ENCODE data around the gene TIMMDC1. TPM values are rescaled to one million over a fixed set of nuclear protein-coding genes. Genes with fewer than 3 reads are reported as not detected.

TIMMDC1 gene
- total and polyA plus RNA-seq, 2 of the 4 experiments (the other 2 are of a cell fraction) = 52.5 to 56.6 TPM

DNA sequence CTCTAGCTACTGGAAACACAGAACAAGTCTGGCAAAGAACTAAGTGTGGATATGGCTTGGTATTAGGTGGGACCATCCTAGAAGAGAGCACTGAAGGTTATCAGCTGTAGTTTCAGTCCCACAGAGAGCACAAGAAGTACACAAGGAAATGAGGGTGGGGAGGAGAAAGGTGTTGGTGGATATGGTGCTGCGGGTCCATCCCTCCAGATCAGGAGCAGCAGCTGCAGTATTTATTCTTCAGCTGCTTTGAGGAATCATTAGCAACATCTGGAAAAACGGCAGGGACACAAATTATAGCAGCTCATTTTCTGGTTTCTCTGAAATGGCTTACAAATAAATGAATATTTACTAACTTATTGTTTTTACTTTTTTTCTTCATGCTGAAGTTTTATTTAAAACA lies 32.1 kb downstream of the TIMMDC1 start:
- intact Hi-C loops (cut with micrococcal nuclease) = no loop called here
- POLR2A ChIA-PET (ENCODE audit: unreplicated experiment) = no interaction called here
- Histone ChIP-seq H2AK5ac (ENCODE audit: low read depth, low read length) (no peak overlapping the region), H3K36me3 (ENCODE audit: control insufficient read depth, insufficient read depth, low read length) (peaks cover under 1% of the 10 kb centered on the region), H2BK20ac (ENCODE audit: low read depth, low read length) (no peak overlapping the region), H2BK15ac (ENCODE audit: low read depth, low read length) (no peak overlapping the region), H3K9ac (ENCODE audit: low read depth, low read length) (no peak overlapping the region), H3K9me3 (ENCODE audit: control insufficient read depth, insufficient read depth, low read length) (no peaks in the 10 kb centered on the region), H3K14ac (replicated peaks; ENCODE audit: low read depth, low read length) (no peak overlapping the region), H3K4me2 (ENCODE audit: low read depth, low read length) (no peak overlapping the region; the same call in 1 of the 2 replicates), H2BK120ac (ENCODE audit: low read depth, low read length) (no peak overlapping the region), H4K8ac (ENCODE audit: low read depth in 2 of 2, low read length in 2 of 2) (no peak overlapping the region), H3K9me1 (ENCODE audit: insufficient read depth, low read length) (no peaks in the 10 kb centered on the region), H3K23ac (ENCODE audit: low read depth, low read length) (0 out of 2 replicates have a peak overlapping the region, but pooled peaks have one; percentile 8), H2AFZ (replicated peaks; ENCODE audit: low read length, poor library complexity) (no peak overlapping the region), H3K27ac (ENCODE audit: insufficient read depth, low read length) (no peak overlapping the region), H4K91ac (ENCODE audit: insufficient read depth, low read depth, low read length) (no peak overlapping the region), H3K4ac (ENCODE audit: low read depth, low read length) (no peak overlapping the region), H3K79me1 (ENCODE audit: low read depth in 1 of 2, low read length in 2 of 2) (no peaks in the 10 kb centered on the region), H3K18ac (ENCODE audit: low read depth, low read length) (no peak overlapping the region), H3K56ac (ENCODE audit: extremely low read depth, insufficient read depth, low read length) (no peak overlapping the region), H4K5ac (ENCODE audit: low read depth, low read length) (no peak overlapping the region), H2AK9ac (replicated peaks; ENCODE audit: low read depth, low read length, poor library complexity) (no peak overlapping the region), H4K20me1 (ENCODE audit: insufficient read depth, low read length) (no peaks in the 10 kb centered on the region), H3K27me3 (ENCODE audit: control insufficient read depth, insufficient read depth, low read length) (no peaks in the 10 kb centered on the region), H2BK5ac (ENCODE audit: low read depth, low read length, poor library complexity, severe bottlenecking) (no peak overlapping the region), H3K4me1 (ENCODE audit: control insufficient read depth, insufficient read depth, low read length) (peaks cover 4% of the 10 kb centered on the region), H3K4me3 (ENCODE audit: insufficient read depth, low read depth, low read length) (no peak overlapping the region)
- no TSS peak for BruUV-seq (replicated peaks)
- in situ Hi-C loops (cut with MboI; ENCODE audit: low sequenced_read_pairs) = no loop called here
- dilution Hi-C loops (cut with HindIII; ENCODE audit: low sequenced_read_pairs, unreplicated experiment) = no loop called here
- peak; percentile 28 for ATAC-seq (ENCODE audit: low read depth)
- 20% methylated on average over 1 of the region's 2 CpGs; no CpG with 5 or more reads in 1 of the 2 experiments for WGBS, 2 experiments (ENCODE audit: extremely low coverage in 2 of 2, insufficient read length in 1 of 2)
- no peak for DNase-seq
- CTCF ChIA-PET = no interaction called here
- no peak for TF ChIP-seq RFX5 (IDR thresholded peaks at IDR 0.05; ENCODE audit: low read depth, low read length)
- TF ChIP-seq MXI1 (IDR thresholded peaks at IDR 0.05; ENCODE audit: borderline replicate concordance, low read depth, low read length) = no peak
- TF ChIP-seq FOS (IDR thresholded peaks at IDR 0.05; ENCODE audit: low read depth, low read length) = no peak
- TF ChIP-seq RCOR1 (IDR thresholded peaks at IDR 0.05; ENCODE audit: insufficient replicate concordance, low read length) = no peak
- no peak for TF ChIP-seq CEBPB (IDR thresholded peaks at IDR 0.05; ENCODE audit: low read depth, low read length)
- no peak for TF ChIP-seq SMC3 (IDR thresholded peaks at IDR 0.05; ENCODE audit: low read depth, low read length)
- no peak for TF ChIP-seq MAFK (IDR thresholded peaks at IDR 0.05; ENCODE audit: low read depth, low read length)
- TF ChIP-seq, protein P1, sequence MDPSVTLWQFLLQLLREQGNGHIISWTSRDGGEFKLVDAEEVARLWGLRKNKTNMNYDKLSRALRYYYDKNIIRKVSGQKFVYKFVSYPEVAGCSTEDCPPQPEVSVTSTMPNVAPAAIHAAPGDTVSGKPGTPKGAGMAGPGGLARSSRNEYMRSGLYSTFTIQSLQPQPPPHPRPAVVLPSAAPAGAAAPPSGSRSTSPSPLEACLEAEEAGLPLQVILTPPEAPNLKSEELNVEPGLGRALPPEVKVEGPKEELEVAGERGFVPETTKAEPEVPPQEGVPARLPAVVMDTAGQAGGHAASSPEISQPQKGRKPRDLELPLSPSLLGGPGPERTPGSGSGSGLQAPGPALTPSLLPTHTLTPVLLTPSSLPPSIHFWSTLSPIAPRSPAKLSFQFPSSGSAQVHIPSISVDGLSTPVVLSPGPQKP (IDR thresholded peaks at IDR 0.05; ENCODE audit: borderline replicate concordance, low read depth, low read length) = no peak
- TF ChIP-seq CHD1 (IDR thresholded peaks at IDR 0.05; ENCODE audit: low read depth, low read length) = no peak
- TF ChIP-seq RAD21 (IDR thresholded peaks at IDR 0.05; ENCODE audit: low read length) = no peak
- no peak for TF ChIP-seq BHLHE40 (IDR thresholded peaks at IDR 0.05; ENCODE audit: low read depth, low read length)
- TF ChIP-seq, protein P2, sequence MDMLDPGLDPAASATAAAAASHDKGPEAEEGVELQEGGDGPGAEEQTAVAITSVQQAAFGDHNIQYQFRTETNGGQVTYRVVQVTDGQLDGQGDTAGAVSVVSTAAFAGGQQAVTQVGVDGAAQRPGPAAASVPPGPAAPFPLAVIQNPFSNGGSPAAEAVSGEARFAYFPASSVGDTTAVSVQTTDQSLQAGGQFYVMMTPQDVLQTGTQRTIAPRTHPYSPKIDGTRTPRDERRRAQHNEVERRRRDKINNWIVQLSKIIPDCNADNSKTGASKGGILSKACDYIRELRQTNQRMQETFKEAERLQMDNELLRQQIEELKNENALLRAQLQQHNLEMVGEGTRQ (IDR thresholded peaks at IDR 0.05; ENCODE audit: low read depth, low read length) = no peak
- no peak for TF ChIP-seq MAZ (IDR thresholded peaks at IDR 0.05; ENCODE audit: borderline replicate concordance, low read depth, low read length)
- no peak for TF ChIP-seq POLR2A (IDR thresholded peaks at IDR 0.05; ENCODE audit: low read depth, low read length)
- TF ChIP-seq, protein P3, sequence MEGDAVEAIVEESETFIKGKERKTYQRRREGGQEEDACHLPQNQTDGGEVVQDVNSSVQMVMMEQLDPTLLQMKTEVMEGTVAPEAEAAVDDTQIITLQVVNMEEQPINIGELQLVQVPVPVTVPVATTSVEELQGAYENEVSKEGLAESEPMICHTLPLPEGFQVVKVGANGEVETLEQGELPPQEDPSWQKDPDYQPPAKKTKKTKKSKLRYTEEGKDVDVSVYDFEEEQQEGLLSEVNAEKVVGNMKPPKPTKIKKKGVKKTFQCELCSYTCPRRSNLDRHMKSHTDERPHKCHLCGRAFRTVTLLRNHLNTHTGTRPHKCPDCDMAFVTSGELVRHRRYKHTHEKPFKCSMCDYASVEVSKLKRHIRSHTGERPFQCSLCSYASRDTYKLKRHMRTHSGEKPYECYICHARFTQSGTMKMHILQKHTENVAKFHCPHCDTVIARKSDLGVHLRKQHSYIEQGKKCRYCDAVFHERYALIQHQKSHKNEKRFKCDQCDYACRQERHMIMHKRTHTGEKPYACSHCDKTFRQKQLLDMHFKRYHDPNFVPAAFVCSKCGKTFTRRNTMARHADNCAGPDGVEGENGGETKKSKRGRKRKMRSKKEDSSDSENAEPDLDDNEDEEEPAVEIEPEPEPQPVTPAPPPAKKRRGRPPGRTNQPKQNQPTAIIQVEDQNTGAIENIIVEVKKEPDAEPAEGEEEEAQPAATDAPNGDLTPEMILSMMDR (conservative IDR thresholded peaks at IDR 0.05; ENCODE audit: low read depth, low read length) = no peak
- no peak for TF ChIP-seq NFE2L2 (IDR thresholded peaks at IDR 0.05; ENCODE audit: low read depth, low read length)

All from IMR-90 (cell line).